ENCODE measurements around the gene RABEPK.
"Not testable (repeated sequence)": the region's sequence is repeated elsewhere in the genome, so short reads cannot be mapped to it uniquely, and the experiment has no call there.

RABEPK gene, protein sequence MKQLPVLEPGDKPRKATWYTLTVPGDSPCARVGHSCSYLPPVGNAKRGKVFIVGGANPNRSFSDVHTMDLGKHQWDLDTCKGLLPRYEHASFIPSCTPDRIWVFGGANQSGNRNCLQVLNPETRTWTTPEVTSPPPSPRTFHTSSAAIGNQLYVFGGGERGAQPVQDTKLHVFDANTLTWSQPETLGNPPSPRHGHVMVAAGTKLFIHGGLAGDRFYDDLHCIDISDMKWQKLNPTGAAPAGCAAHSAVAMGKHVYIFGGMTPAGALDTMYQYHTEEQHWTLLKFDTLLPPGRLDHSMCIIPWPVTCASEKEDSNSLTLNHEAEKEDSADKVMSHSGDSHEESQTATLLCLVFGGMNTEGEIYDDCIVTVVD

DNA sequence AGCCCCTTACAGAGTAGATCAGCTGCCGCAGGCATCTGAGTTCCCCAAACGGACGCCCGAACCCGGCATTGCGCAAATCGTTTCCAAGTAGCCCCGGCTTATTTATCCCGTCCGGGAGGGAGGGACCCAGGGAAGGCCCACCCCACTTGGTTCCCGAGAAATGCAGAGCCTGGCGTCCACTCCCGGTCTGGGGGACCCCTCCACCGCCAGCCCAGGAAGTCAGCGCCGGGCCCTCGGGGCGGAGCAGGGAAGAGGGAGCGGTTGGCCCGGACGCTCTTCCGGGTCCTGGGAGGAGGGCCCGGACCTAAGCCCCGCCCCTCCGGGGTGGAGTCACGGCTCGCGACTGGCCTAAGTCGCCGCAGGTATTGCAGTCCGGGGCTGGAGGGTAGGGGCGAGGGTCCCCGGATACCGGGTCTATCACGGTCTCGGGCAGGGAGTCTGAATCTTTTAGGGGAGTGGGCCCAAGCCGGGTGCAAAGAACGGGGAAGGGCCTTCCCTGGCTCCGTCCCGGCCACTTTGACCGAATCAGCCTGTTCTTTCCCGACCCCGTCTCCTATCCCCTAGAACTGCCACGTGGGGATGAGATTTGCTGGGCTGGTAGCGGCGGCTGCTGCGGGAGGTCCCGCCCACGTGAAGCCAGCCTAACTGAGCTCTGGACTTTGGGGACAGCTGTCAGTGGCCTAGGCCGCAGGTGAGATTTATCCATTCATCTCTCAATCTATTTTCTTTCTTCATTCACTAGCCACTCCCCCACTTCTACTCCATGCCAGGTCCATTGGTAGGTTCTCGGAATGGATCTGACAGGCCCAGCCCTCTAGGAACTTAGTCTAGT, at the start of gene RABEPK:
RABEPK (plus strand) TSS at position 327 of the 832 bp plus-strand sequence. CDS start 2,472 bp downstream, outside the sequence.
- DNase-seq, result peak; percentile 84

DNA sequence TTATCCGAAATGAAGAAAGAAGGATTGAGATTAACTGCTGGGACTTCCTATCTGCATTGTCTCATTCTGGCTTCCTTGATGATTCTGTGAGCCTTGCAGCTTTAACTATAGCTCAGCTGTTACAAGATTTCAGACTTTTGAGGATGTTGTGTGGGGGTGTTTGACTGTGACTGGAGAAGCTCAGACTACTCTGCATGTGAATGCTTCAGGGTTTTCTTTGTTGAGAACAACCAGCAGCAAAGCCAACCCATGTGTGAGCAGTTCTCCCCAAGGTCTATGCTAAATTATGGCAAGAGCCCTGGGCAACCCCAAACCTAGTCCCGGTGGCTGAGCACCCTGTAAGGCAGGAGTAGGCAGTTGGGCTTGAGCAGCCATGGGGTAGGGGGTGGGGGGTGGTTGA, 48.6 kb upstream of the RABEPK start:
- no peak for DNase-seq

DNA sequence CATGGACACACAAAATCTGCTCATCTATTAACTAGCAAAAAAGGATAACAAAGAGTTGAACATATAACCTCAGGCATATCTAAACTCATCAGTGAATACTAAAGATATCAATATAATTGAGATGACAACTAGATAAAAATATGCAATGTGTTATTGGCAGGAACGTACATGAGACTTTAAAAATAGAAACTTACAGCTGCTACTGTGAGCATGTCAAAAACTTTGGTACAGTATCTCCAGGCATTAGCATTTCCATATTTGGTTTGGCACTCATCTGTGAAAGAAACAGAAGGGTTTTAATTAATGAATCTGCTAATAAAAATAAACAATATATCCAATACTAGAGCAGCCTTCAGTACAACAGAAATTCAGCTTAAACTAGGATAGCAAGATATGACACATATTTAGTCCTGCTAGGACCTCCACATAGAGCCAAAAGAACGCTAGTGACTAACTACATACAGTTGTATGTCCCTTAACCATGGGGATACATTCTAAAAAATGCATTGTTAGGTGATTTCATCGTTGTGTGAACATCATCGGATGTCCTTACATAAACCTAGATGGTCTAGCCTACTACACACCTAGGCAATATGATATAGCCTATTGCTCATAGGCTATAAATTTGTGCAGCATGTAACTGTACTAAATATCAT, 46.5 kb upstream of the RABEPK start:
- no peak for DNase-seq

DNA sequence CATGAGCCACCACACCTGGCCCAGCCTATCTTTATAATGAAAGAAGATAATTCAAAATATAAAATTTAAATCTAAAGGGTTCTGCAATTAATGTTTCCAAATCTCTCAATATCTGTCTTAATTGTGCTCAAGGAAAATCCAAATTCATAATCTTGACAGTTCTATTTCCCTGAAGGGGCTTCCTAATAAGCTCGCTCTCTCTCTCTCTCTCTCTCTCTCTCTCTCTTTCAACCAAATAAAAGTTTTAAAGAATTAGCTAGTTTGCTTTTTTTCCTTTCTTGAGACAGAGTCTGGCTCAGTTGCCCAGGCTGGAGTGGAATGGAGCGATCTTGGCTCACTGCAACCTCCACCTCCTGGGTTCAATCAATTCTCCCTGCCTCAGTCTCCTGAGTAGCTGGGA, 43.8 kb upstream of the RABEPK start:
- no peak for DNase-seq

DNA sequence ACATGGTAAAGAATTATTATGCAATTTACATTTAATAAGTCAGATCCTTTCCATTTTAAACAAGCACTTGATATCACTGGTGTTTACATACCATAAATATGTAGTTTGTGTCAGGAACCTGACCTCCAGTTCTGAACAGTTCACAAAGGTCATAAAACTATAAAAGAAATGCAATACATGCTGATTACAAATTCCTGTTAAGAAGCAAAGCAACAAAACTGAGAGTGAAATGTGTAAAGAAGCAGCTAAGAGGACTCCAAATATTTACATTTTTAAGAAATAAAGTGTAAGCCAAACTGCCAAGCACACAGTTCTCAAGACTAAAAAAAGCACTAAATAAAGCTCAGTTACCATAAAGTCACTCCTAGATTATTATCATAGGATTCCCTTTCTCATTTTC, 39.6 kb upstream of the RABEPK start:
- DNase-seq, result no peak

DNA sequence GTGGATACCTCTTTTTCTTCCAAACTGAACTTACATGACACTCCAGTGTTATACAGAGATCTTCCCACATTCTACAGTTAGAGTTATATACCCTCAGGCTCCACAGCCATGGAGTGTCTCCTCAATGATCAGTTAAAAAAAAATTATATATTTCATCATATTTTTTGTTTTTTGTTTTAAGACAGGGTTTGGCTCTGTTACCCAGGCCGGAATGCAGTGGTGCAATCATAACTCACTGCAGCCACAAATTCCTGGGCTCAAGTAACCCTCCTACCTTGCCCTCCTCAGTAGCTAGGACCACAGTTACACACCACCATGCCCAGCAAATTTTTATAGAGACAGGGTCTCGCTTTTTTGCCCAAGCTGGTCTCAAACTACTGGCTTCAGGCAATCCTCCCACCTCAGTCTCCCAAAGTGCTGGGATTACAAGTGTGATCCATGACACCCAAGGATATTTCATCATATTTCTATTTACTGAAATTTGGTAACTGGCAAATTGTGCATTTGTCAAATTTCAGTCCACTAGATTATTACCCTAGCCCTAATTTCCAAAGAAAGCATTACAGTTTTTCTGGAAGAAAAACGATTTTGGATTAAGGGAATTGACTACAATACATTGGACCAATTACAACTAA, 38.9 kb upstream of the RABEPK start:
- DNase-seq, result no peak

DNA sequence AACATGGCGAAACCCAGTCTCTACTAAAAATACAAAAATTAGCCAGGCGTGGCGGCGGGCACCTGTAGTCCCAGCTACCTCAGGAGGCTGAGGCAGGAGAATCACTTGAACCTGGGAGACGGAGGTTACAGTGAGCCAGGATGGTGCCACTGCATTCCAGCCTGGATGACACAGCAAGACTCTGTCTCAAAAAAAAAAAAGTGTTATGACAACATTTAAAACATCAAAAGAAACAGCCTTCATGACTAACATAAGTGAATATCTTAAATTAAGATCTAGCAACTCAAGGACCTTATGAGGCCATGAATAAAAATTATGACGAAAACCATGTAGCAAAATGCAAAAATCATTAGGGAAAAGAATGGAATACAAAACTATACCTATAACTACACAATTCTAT, 37.5 kb upstream of the RABEPK start:
- not testable (repeated sequence) for DNase-seq

DNA sequence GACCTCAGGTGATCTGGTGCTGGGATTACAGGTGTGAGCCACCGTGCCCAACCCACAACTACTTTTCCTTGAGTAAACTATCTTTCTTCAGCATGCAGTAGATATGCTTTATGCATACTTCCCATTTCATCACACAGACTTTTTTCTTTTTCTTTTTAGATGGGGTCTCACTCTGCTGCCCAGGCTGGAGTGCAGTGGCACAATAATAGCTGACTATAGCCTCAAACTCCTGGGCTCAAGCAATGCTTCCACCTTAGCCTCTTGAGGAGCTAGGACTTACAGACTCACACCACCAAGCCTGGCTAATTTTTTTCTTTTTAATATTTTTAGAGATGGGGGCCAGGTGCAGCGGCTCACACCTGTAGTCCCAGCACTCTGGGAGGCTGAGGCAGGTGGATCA, 33.6 kb upstream of the RABEPK start:
- no peak for DNase-seq

DNA sequence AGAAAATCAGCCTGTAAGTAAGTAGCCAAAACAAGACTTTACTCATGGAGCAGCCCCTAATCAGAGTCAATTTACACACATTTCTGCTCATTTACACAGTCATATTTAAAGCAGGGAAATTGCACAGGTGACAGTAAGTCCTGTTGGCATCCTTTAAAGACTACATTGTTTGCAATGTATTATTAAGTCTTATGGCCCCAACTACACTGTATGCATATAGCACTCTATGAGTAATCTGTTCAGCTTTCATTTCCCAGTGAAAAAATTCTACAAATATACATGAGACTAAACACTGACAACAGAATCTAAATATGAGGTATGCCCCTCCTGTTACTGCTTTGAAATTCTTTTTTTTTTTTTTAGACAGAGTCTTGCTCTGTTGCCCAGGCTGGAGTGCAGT, 30.4 kb upstream of the RABEPK start:
- DNase-seq, result no peak

DNA sequence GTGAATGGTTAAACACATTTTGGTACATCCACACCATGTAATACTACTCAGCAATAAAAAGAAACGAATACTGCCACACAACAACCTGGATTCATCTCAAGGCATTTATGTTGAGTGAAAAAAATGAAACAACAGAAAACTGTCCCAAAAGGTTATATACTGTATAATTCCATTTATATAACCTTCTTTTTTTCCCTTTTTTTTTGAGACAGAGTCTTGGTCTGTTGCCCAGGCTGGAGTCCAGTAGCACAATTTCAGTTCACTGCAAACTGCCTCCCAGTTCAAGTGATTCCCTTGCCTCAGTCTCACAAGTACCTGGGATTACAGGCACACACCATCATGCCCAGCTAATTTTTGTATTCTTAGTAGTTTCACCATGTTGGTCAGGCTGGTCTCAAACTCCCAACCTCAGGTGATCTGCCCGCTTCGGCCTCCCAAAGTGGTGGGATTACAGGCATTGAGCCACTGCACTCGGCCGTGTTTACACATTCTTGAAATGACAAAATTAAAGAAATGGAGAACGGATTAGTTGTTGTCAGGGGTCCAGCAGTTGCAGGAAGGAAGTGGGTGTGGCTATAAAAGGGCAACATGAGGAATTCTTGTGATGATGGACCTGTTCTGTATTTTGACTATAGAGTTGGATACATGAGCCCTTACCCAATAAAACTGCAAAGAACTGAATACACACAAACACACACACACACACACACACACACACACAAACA, 28.1 kb upstream of the RABEPK start:
- no peak for DNase-seq

DNA sequence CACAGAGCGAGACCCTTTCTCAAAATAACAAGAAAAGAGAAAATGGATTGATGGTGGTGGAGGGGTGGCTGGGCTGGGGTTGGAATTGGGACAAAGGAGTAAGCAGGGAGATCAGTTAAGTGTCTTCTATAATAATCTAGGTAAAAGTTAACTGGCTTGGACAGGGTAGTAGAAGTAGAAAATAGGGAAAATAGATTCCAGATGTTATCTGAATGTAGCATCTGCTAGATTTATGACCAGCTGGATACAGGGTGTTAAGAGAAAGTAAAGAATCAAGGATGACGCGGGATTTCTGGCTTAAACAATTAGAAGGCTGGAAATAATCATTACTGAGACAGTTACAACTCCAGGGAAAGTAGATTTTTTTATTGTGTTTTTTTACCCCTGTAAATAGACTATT, 23.7 kb upstream of the RABEPK start:
- no peak for DNase-seq

DNA sequence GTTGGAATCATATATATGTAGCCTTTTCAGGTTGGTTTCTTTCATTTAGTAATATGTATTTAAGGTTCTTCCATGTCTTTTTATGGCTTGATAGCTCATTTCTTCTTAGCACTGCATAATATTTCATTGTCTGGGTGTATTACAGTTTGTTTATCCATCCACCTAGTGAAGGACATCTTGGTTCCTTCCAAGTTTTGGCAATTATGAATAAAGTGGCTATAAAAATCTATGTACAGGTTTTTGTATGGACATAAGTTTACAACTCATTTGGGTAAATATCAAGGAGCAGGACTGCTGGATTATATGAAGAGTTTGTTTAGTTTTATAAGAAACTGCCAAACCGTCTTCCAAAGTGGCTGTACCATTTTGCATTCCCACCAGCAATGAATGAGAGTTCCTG, 22.5 kb upstream of the RABEPK start:
- DNase-seq, result no peak

DNA sequence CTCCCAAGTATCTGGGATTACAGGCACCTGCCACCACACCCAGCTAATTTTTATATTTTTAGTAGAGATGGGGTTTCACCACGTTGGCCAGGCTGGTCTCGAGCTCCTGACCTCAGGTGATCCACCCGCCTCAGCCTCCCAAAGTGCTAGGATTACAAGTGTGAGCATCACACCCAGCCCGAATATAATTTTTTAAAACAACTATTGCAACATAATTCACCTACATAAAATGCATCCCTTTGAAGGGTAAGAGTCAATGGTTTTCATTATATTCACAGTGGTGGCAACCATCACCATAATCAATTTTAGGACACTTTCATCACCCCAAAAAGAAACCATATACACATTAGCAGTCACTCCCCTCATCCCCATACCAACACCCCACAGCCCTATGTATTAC, 20.6 kb upstream of the RABEPK start:
- DNase-seq, result not testable (repeated sequence)

DNA sequence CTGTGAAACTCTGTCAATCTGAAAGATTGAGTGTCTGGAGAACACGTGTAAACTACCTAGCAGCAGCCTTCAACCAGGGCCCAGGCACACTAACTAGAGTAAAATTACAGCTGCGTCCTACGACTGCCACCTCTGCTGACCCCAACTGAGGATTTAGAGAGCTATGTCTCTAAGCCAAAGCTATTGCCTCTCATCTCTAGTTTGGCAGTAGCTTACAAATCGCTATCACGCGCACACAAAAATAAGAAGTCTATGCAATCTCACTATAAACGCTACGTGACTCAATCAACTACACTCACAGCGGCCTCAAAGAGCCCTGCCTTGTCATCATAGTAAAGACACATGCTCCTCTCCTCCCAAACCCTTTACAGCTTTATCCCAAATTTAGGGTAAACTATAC, 19.5 kb upstream of the RABEPK start:
- no peak for DNase-seq

DNA sequence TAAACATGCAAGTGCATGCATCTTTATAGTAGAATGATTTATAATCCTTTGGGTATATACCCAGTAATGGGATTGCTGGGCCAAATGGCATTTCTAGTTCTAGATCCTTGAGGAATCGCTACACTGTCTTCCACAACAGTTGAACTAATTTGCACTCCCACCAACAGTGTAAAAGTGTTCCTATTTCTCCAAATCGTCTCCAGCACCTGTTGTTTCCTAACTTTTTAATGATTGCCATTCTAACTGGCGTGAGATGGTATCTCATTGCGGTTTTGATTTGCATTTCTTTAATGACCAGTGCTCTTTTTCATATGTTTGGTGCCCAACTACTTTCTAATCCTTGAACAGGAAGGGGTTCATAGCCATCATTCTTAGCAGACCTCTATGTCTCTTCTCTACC, 18.6 kb upstream of the RABEPK start:
- DNase-seq, result not testable (repeated sequence)

DNA sequence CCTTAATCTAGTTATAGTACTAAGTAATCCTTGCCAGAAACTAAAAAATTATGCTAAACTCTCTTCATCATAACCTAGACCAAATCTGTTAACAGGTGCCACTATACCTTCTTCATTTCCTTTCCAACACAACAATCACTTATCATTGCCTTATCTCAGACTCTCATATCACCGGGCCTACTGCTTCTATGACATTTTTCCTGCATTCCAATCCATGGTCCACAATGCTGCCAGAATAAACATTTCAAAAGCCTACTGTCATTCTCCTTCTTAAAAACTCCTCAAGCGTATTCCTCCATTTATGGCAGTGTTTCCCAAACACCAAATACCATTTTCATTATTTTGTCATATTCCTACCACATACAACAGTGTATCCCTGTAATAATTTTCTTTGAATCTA, 17.3 kb upstream of the RABEPK start:
- no peak for DNase-seq

DNA sequence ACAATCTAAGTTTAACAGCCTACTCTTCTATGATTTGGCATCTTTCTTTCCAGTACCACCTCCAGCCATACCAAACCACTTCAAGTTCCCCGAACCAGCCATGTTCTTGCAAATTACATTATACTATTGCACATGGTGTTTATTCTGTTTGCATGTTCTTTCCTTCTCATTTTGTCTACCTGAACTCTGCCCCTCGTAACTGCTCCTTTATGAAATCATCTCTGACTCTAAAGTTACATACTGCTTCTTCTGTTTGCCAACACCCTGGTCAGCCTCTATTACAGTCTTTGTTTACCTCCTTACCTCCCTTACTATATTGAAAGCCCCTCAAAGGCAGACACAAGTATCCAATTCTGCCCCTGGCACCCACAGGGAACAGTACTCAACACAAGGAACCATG, 16.8 kb upstream of the RABEPK start:
- DNase-seq, result no peak

DNA sequence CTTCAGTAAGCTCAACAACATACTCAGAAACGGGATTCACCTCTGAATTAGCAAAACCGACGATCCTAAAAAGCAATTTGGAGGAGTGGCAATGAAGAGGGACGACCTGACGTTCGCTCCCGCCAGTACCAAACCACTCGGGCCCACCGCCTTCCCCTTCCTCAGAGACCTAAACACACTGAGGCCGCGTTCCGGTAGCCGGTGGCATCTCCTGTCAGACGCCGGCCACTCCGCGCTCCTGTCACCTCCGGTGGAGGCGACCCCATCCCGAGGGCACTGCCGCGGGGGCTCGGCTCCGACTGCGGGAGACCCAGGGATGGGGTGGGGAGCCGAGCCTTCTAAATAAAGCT, 11.4 kb upstream of the RABEPK start:
- no peak for DNase-seq

DNA sequence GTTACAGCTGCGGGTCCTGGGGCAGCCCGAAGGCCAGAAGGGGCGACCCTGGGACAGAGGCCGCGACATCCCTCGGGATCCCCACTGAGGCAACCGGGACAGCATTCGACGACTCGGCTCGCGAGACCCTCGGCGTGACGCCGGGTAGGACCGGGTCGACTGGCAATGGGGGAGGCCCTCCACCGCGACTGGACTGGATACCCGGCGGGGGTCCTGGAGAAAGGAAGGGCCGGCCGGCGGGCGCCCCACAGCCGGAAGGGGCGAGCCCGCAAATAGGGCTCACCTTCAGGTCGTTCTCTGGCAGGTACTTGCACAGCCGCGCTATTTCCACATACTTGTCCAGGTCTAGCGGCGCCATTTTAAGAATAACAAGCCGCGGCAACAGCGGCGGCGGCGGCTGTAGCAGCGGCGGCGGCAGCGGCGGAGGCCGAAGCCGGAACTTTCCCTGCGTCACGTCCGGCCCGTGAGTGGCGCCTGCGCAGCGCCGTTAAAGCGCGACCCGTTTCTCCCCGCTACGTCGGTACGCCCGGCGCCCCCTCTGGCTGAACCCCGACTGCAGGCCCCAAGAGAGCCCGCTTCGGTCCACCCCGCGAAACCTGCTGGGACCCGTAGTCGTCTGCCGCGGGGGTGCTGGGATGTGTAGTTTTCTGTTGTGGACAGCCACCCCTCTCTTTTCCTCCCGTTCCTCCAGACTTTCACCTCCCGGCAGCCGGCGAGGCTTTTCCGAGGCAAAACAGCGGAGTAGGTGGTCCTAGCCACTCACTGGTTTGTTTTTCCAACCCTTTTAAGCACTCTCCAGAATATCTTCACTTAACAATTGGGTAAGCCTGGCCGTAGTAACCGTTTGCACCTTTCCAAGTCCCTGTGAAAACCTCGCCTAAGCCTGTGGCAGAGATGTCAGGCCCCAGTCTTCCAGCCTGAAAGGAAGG, 10.7 kb upstream of the RABEPK start, which contains the start of gene PPP6C:
PPP6C (minus strand) TSS at position 443 of the 929 bp plus-strand sequence; CDS start at position 358, 85 bp downstream.
- DNase-seq, result peak; percentile 88

DNA sequence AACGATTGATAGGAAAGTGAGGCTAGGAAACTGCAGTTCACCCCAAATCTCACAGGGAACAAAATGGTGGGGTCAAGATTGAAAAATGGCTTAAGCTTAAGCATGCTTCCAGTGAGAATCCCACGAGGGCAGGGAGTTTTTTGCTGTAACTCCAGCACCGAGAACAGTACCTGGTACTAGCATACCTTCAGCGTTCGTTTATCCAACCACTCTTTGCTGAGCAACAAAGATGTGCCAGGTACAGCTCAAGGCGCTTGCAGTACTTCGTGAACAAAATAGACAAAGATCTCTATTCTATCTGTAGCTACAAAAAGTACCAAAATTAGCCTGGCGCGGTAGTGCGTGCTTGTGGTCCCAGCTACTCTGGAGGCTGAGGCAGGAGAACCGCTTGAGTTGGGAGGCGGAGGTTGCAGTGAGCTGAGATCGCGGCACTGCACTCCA, 10.0 kb upstream of the RABEPK start:
- DNase-seq, result no peak

DNA sequence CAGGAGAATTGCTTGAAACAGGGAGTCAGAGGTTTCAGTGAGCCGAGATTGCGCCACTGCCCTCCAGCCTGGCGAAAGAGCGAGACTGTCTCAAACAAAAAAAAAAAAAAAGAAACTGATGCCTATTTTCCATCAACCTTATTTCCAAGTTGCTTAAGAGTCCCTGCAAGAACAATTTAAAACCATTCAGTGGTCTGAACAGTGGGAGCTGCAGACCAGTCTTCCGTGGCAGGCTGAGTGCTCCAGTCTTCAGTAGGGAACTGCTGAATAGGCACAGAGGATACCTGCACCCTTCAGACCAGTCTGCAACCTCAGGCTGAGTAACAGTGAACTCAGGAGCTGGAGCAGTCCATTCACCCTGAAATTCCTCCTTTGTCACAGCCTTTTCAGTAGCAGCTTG, 5.9 kb upstream of the RABEPK start:
- not testable (repeated sequence) for DNase-seq
